Suprapubic skin (tissue), 4 donors: ENCODE results near the gene MARK3. TPM values are rescaled to one million over a fixed set of nuclear protein-coding genes. Genes with fewer than 3 reads are reported as not detected.

Source experiments
- DNase-seq, 2 donors: peaks; one replicate each; pipeline ENCODE4 v3.0.0-alpha.2; 2019; ENCODE audit warnings: low spot score in 2 of 2
- H3K27ac ChIP-seq: fragments of 200-600 bp; sonication (generic); one replicate; pipeline ENCODE4 v1.5.1; 2019
- H3K27me3 ChIP-seq: fragments of 200-600 bp; sonication (generic); one replicate; pipeline ENCODE4 v1.5.1; 2019
- H3K36me3 ChIP-seq: fragments of 200-600 bp; sonication (generic); one replicate; pipeline ENCODE4 v1.5.1; 2019
- H3K4me1 ChIP-seq: fragments of 200-600 bp; sonication (generic); one replicate; pipeline ENCODE4 v1.5.1; 2019
- H3K4me3 ChIP-seq: fragments of 200-600 bp; sonication (generic); one replicate; pipeline ENCODE4 v1.5.1; 2019; ENCODE audit warnings: mild to moderate bottlenecking
- H3K9me3 ChIP-seq: fragments of 200-600 bp; sonication (generic); one replicate; pipeline ENCODE4 v1.5.1; 2019
- CTCF ChIP-seq, 2 donors: fragments of 200-600 bp in 1 of 2; fragments of 450-650 bp in 1 of 2; sonication (generic) in 1 of 2; IDR thresholded peaks; one replicate each; pipeline ENCODE4 v1.5.1; 2016 to 2019; ENCODE audit warnings: antibody characterized with exemption in 2 of 2, mild to moderate bottlenecking in 1 of 2, moderate library complexity in 1 of 2
- EP300 ChIP-seq: sonication (generic); formaldehyde crosslinking; IDR thresholded peaks from one replicate; pipeline ENCODE4 v1.6.1; 2017; ENCODE audit warnings: antibody characterized with exemption
- POLR2A ChIP-seq, 2 donors: fragments of 450-650 bp; IDR thresholded peaks; one replicate each; pipeline ENCODE4 v1.6.1; 2017; ENCODE audit warnings: antibody characterized with exemption in 2 of 2, mild to moderate bottlenecking in 2 of 2, moderate library complexity in 2 of 2
- POLR2AphosphoS5 ChIP-seq, 3 donors: sonication (generic); formaldehyde crosslinking; IDR thresholded peaks; one replicate each; pipeline ENCODE4 v1.6.1; 2017; ENCODE audit warnings: antibody characterized with exemption in 3 of 3
- WGBS: methylation state at CpG from one replicate; pipeline ENCODE4 v1.1.5; 2018; 5-methylcytosine and 5-hydroxymethylcytosine counted together
- total RNA-seq, 4 donors: library from RNA; depleted of rRNA; stranded (reverse); fragments of >200 nt; gene quantifications; one replicate each; pipeline ENCODE4 v1.1.0, GENCODE V29; 2016

MARK3 gene
- total RNA-seq, 4 donors from 2014 or later = 44.6 to 95.2 (median 57.2) TPM

- WGBS = 47% methylated on average over 2 of the region's 2 CpGs
- no peak overlapping the region for H3K4me3 ChIP-seq
- no peaks in the 10 kb centered on the region for H3K9me3 ChIP-seq
- H3K4me1 ChIP-seq = peaks cover 22% of the 10 kb centered on the region
- no peak overlapping the region for H3K27ac ChIP-seq
- TF ChIP-seq POLR2A (IDR thresholded peaks at IDR 0.05) (no peak), POLR2AphosphoS5 (IDR thresholded peaks at IDR 0.05) (no peak), CTCF (IDR thresholded peaks at IDR 0.05) (no peak), EP300 (no peak)
- peak; percentile 35 for DNase-seq
- peaks cover 54% of the 10 kb centered on the region for H3K36me3 ChIP-seq
- no peaks in the 10 kb centered on the region for H3K27me3 ChIP-seq
Measured at GRCh38 chr14:103495854-103496253, 110.6 kb downstream of the MARK3 start.

- DNase-seq = peak in 1 of 2 donors; percentile 17
- 37% methylated on average over 1 of the region's 1 CpG for WGBS
- H3K9me3 ChIP-seq = no peaks in the 10 kb centered on the region
- no peak for TF ChIP-seq EP300
- no peak for TF ChIP-seq POLR2AphosphoS5 (IDR thresholded peaks at IDR 0.05)
- no peak for TF ChIP-seq CTCF (IDR thresholded peaks at IDR 0.05)
- TF ChIP-seq POLR2A (IDR thresholded peaks at IDR 0.05) = no peak
- no peaks in the 10 kb centered on the region for H3K27me3 ChIP-seq
- no peak overlapping the region for H3K4me3 ChIP-seq
- H3K36me3 ChIP-seq = peaks cover 57% of the 10 kb centered on the region
- peaks cover 22% of the 10 kb centered on the region for H3K4me1 ChIP-seq
- H3K27ac ChIP-seq = no peak overlapping the region
Measured at GRCh38 chr14:103496776-103497175, 111.6 kb downstream of the MARK3 start.

- no peaks in the 10 kb centered on the region for H3K9me3 ChIP-seq
- H3K4me3 ChIP-seq = no peak overlapping the region
- 60% methylated on average over 10 of the region's 10 CpGs for WGBS
- H3K27me3 ChIP-seq = no peaks in the 10 kb centered on the region
- no peak for TF ChIP-seq POLR2A (IDR thresholded peaks at IDR 0.05)
- no peak for TF ChIP-seq CTCF (IDR thresholded peaks at IDR 0.05)
- no peak for TF ChIP-seq EP300
- no peak for TF ChIP-seq POLR2AphosphoS5 (IDR thresholded peaks at IDR 0.05)
- DNase-seq = peak; percentile 25 to 54
- peaks cover 14% of the 10 kb centered on the region for H3K4me1 ChIP-seq
- no peak overlapping the region for H3K27ac ChIP-seq
- peaks cover 63% of the 10 kb centered on the region for H3K36me3 ChIP-seq
Measured at GRCh38 chr14:103499709-103500108, 114.5 kb downstream of the MARK3 start.

GRCh38 chr14:103500148-103500990 is 115.2 kb downstream of the MARK3 start:
- peaks cover 63% of the 10 kb centered on the region for H3K36me3 ChIP-seq
- no peak overlapping the region for H3K4me3 ChIP-seq
- DNase-seq = peak; percentile 93 to 95
- WGBS = 38% methylated on average over 17 of the region's 17 CpGs
- peaks cover 14% of the 10 kb centered on the region for H3K4me1 ChIP-seq
- H3K27me3 ChIP-seq = no peaks in the 10 kb centered on the region
- TF ChIP-seq POLR2AphosphoS5 (IDR thresholded peaks at IDR 0.05) (peak in 1 of 3 donors; percentile 24), CTCF (IDR thresholded peaks at IDR 0.05) (peak; percentile 91 to 92), EP300 (no peak)
- no peaks in the 10 kb centered on the region for H3K9me3 ChIP-seq
- no peak overlapping the region for H3K27ac ChIP-seq

GRCh38 chr14:103501041-103501870 is 116.0 kb downstream of the MARK3 start:
- TF ChIP-seq POLR2A (IDR thresholded peaks at IDR 0.05) (no peak), EP300 (no peak), POLR2AphosphoS5 (IDR thresholded peaks at IDR 0.05) (no peak), CTCF (IDR thresholded peaks at IDR 0.05) (no peak)
- Histone ChIP-seq H3K36me3 (peaks cover 62% of the 10 kb centered on the region), H3K27me3 (no peaks in the 10 kb centered on the region), H3K27ac (no peak overlapping the region), H3K4me1 (peaks cover 11% of the 10 kb centered on the region), H3K9me3 (no peaks in the 10 kb centered on the region), H3K4me3 (no peak overlapping the region)
- DNase-seq = peak; percentile 29 to 38
- 84% methylated on average over 11 of the region's 11 CpGs for WGBS
